HCT116 (cell line): ENCODE results near the gene MPHOSPH8. TPM values are rescaled to one million over a fixed set of nuclear protein-coding genes. Genes with fewer than 3 reads are reported as not detected.
"Not testable (repeated sequence)": the region's sequence is repeated elsewhere in the genome, so short reads cannot be mapped to it uniquely, and the experiment has no call there.

Experiments
- ATAC-seq: fragments of 200-7000 bp; cut with Tn5 transposase; 2 replicates; pipeline ENCODE4 v1.9.1; 2020; ENCODE audit warnings: mild to moderate bottlenecking, moderate library complexity
- BruUV-seq: library from RNA; stranded (reverse); fragments of 400-500 nt; replicated peaks from 2 replicates; lab custom pipeline; 2021; lab: Mats Ljungman, UMichigan
- CTCF ChIA-PET: fragments of 300-600 bp; sonication (Branson Sonifier 250); formaldehyde crosslinking; loops from one replicate; lab custom pipeline; 2021; ENCODE audit warnings: antibody characterized with exemption; lab: Charles Lee
- POLR2A ChIA-PET: fragments of 300-600, 350-600 bp; sonication (Branson Sonifier 250); formaldehyde crosslinking; loops from one replicate; lab custom pipeline; 2021; ENCODE audit warnings: antibody characterized with exemption; lab: Charles Lee
- RAD21 ChIA-PET, 2 experiments: fragments of 300-600 bp; sonication (Branson Sonifier 250); formaldehyde crosslinking; loops; one replicate each; lab custom pipeline; 2023; ENCODE audit warnings: low total read pairs in 2 of 2; ENCODE audit not compliant: uncharacterized antibody in 2 of 2, unreplicated experiment in 2 of 2, low non-redundant PET in 1 of 2; lab: Charles Lee
- DNase-seq: peaks from one replicate; pipeline ENCODE4 v3.0.0-alpha.2; 2010; ENCODE audit warnings: low read depth, low spot score
- H2AFZ ChIP-seq: fragments of 200-600 bp; shearing (Covaris generic), sonication (generic); 2 replicates; pipeline ENCODE4 v1.6.1; 2017; ENCODE audit warnings: low read depth, mixed run types, mixed read lengths, antibody characterized with exemption, low read length; ENCODE audit not compliant: poor library complexity, severe bottlenecking
- H3K27ac ChIP-seq: 2 replicates; pipeline ENCODE4 v1.5.1; 2012; ENCODE audit warnings: low read depth, low read length
- H3K27me3 ChIP-seq: fragments of 200-600 bp; sonication (generic); 2 replicates; pipeline ENCODE4 v1.6.1; 2016; ENCODE audit warnings: mixed run types, low read length, mixed read lengths; ENCODE audit not compliant: insufficient read depth
- H3K36me3 ChIP-seq, 2 experiments: fragments of 200-500 bp in 1 of 2; fragments of 200-600 bp in 1 of 2; sonication (Bioruptor generic) in 1 of 2; sonication (generic) in 1 of 2; 2 replicates each; pipeline versions ENCODE4 v1.5.1 to v1.6.1; 2014 to 2016; ENCODE audit warnings: low read length in 2 of 2, inconsistent platforms in 1 of 2, mixed read lengths in 1 of 2, mixed run types in 1 of 2; ENCODE audit not compliant: insufficient read depth in 2 of 2, control insufficient read depth in 1 of 2
- H3K4me1 ChIP-seq, 2 experiments: fragments of 200-600 bp in 1 of 2; sonication (generic) in 1 of 2; 2 replicates each; pipeline versions ENCODE4 v1.5.1 to v1.6.1; 2012 to 2017; ENCODE audit warnings: low read length in 2 of 2, inconsistent platforms in 1 of 2, mild to moderate bottlenecking in 1 of 2, mixed read lengths in 1 of 2, mixed run types in 1 of 2, moderate library complexity in 1 of 2; ENCODE audit not compliant: insufficient read depth in 2 of 2, control insufficient read depth in 1 of 2
- H3K4me2 ChIP-seq: fragments of 200-600 bp; sonication (generic); 2 replicates; pipeline ENCODE4 v1.6.1; 2017; ENCODE audit warnings: mixed run types, low read length, mixed read lengths
- H3K4me3 ChIP-seq, 2 experiments: fragments of 200-600 bp in 1 of 2; sonication (generic) in 1 of 2; replicated peaks in 1 of 2; 2 replicates each; pipeline ENCODE4 v1.5.1; 2011 to 2016; ENCODE audit warnings: low read length in 2 of 2, control low read depth in 1 of 2, low read depth in 1 of 2, mild to moderate bottlenecking in 1 of 2, mixed read lengths in 1 of 2, mixed run types in 1 of 2
- H3K79me2 ChIP-seq: fragments of 200-600 bp; sonication (generic); 2 replicates; pipeline ENCODE4 v1.6.1; 2017; ENCODE audit warnings: mild to moderate bottlenecking, mixed run types, low read length, moderate library complexity, mixed read lengths; ENCODE audit not compliant: insufficient read depth
- H3K9ac ChIP-seq: fragments of 200-600 bp; sonication (generic); 2 replicates; pipeline ENCODE4 v1.6.1; 2016; ENCODE audit warnings: low read length, mixed read lengths
- H3K9me2 ChIP-seq: fragments of 200-600 bp; sonication (generic), shearing (Covaris generic); 2 replicates; pipeline ENCODE4 v1.6.1; 2017; ENCODE audit warnings: mixed run types, mild to moderate bottlenecking, moderate library complexity; ENCODE audit not compliant: insufficient read depth
- H3K9me3 ChIP-seq, 2 experiments: fragments of 200-500 bp in 1 of 2; fragments of 200-600 bp in 1 of 2; sonication (Bioruptor generic) in 1 of 2; sonication (generic) in 1 of 2; 2 replicates each; pipeline ENCODE4 v1.6.1; 2014 to 2017; ENCODE audit warnings: low read length in 2 of 2, mixed read lengths in 2 of 2, inconsistent platforms in 1 of 2, low read depth in 1 of 2, mild to moderate bottlenecking in 1 of 2, mixed run types in 1 of 2, moderate library complexity in 1 of 2; ENCODE audit not compliant: control insufficient read depth in 1 of 2, insufficient read depth in 1 of 2
- H4K20me1 ChIP-seq: fragments of 200-600 bp; sonication (generic), shearing (Covaris generic); 2 replicates; pipeline ENCODE4 v1.6.1; 2017; ENCODE audit warnings: mixed run types, mild to moderate bottlenecking, moderate library complexity; ENCODE audit not compliant: insufficient read depth
- intact Hi-C: fragments of 100-400 bp; cut with micrococcal nuclease; formaldehyde crosslinking; loops from 2 replicates; pipeline ENCODE4 v1.10.0; 2022
- total RNA-seq: library from RNA; stranded (reverse); gene quantifications from one replicate; pipeline ENCODE4 v1.2.1, GENCODE V29; 2021; ENCODE audit not compliant: unreplicated experiment

MPHOSPH8 gene
- total RNA-seq, 1 experiment from 2014 or later = 21.5 TPM

- H3K9me3 ChIP-seq, intact Hi-C loops, H4K20me1 ChIP-seq, CTCF ChIA-PET, BruUV-seq, H3K9ac ChIP-seq, H3K4me1 ChIP-seq, H2AFZ ChIP-seq, H3K4me3 ChIP-seq, RAD21 ChIA-PET, H3K27ac ChIP-seq, DNase-seq, H3K4me2 ChIP-seq, POLR2A ChIA-PET, ATAC-seq, H3K27me3 ChIP-seq, H3K36me3 ChIP-seq, H3K9me2 ChIP-seq: not testable (repeated sequence)
- peaks cover 14% of the 10 kb centered on the region for H3K79me2 ChIP-seq
Measured at GRCh38 chr13:19700963-19701362, 67.5 kb downstream of the MPHOSPH8 start.

DNA sequence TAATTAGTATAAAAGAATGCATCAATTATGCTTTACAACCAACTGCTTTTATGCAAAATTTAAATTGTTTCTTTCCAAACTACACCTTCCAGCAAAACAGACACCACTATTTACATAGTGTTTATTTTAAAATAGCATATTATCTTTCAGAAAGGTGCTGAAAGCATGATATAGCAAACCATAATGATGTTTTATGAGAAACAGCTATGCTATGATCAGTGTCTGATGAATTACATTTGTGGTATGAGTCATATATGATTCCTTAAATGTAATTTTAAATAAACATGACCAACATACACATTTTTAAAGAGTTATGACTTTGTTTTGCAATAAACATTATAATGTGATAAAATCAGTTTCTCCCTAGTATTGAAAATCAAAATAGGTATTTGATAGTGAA, 68.2 kb downstream of the MPHOSPH8 start:
- H3K4me2 ChIP-seq, DNase-seq, H4K20me1 ChIP-seq, H2AFZ ChIP-seq, H3K9me3 ChIP-seq, RAD21 ChIA-PET, CTCF ChIA-PET, POLR2A ChIA-PET, H3K36me3 ChIP-seq, H3K27me3 ChIP-seq, H3K9ac ChIP-seq, H3K9me2 ChIP-seq, H3K4me3 ChIP-seq, H3K4me1 ChIP-seq, BruUV-seq, H3K27ac ChIP-seq, intact Hi-C loops, ATAC-seq: not testable (repeated sequence)
- H3K79me2 ChIP-seq = peaks cover 14% of the 10 kb centered on the region; the same call in 1 of the 2 replicates

GRCh38 chr13:19704256-19704655, 70.8 kb downstream of the MPHOSPH8 start:
- H3K36me3 ChIP-seq, H3K4me2 ChIP-seq, BruUV-seq, H3K27me3 ChIP-seq, DNase-seq, POLR2A ChIA-PET, H3K9me2 ChIP-seq, H3K27ac ChIP-seq, H3K9ac ChIP-seq, H4K20me1 ChIP-seq, H2AFZ ChIP-seq, H3K9me3 ChIP-seq, ATAC-seq, intact Hi-C loops, H3K4me3 ChIP-seq, RAD21 ChIA-PET, H3K4me1 ChIP-seq, CTCF ChIA-PET: not testable (repeated sequence)
- peaks cover 16% of the 10 kb centered on the region; the same call in 1 of the 2 replicates for H3K79me2 ChIP-seq

DNA sequence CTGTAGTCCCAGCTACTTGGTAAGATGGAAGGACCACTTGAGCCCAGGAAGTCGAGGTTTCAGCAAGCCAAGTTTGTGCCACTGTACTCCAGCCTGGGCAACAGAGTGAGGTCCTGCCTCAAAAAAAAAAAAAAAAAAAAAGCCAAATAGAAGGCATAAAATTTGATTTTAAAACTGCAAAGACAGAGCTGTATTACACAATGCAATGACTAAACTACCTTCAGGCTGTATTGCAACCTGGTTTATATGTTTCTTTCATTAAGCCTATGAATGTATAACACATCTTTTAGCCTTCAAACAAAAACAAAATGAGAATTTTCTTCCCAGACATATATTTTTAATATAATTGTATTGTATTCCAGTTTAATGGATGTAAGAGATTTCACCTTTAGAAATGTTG, 75.6 kb downstream of the MPHOSPH8 start:
- H3K4me3 ChIP-seq, H3K27ac ChIP-seq, H3K9me2 ChIP-seq, DNase-seq, H3K4me1 ChIP-seq, H3K36me3 ChIP-seq, H4K20me1 ChIP-seq, BruUV-seq, ATAC-seq, intact Hi-C loops, POLR2A ChIA-PET, H3K4me2 ChIP-seq, CTCF ChIA-PET, H3K9ac ChIP-seq, H3K27me3 ChIP-seq, H2AFZ ChIP-seq, H3K9me3 ChIP-seq: not testable (repeated sequence)
- RAD21 ChIA-PET = interaction anchor here in 1 of 2 experiments (0.7 kb wide), 1 partner anchor 282 kb away, joined by 5 read pairs; no protein-coding TSS in a partner anchor
- H3K79me2 ChIP-seq = peaks cover 23% of the 10 kb centered on the region
